GM12874 (cell line): ENCODE results near the gene LIN28B.

ENCODE experiments used
- TF ChIP-seq, protein P1 (sequence below): IDR thresholded peaks from 2 replicates; pipeline ENCODE4 v1.5.1; 2011; ENCODE audit warnings: low read depth, mild to moderate bottlenecking, control low read depth, low read length, moderate library complexity; ENCODE audit not compliant: insufficient read depth

Gene LIN28B

DNA sequence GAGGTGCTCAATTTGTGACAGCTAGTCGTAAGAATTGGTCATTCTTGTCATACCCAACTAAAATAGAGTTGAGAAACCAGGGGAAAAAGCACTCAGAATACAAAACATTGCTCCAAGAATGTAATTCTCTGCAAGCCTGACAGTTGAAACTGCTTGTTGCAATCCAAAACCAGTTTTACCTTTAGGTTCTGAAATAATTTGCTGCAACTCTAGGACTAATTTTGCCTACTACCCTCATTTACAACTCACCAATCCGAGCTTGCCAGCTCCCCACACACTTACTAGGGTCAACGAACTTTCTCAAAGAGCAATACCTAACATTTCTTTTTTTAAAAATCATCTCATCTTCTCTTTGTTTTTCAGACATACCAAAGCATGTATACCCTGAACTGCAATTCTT, 29.7 kb downstream of the LIN28B start:
- TF ChIP-seq, protein P1, sequence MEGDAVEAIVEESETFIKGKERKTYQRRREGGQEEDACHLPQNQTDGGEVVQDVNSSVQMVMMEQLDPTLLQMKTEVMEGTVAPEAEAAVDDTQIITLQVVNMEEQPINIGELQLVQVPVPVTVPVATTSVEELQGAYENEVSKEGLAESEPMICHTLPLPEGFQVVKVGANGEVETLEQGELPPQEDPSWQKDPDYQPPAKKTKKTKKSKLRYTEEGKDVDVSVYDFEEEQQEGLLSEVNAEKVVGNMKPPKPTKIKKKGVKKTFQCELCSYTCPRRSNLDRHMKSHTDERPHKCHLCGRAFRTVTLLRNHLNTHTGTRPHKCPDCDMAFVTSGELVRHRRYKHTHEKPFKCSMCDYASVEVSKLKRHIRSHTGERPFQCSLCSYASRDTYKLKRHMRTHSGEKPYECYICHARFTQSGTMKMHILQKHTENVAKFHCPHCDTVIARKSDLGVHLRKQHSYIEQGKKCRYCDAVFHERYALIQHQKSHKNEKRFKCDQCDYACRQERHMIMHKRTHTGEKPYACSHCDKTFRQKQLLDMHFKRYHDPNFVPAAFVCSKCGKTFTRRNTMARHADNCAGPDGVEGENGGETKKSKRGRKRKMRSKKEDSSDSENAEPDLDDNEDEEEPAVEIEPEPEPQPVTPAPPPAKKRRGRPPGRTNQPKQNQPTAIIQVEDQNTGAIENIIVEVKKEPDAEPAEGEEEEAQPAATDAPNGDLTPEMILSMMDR, result no peak

DNA sequence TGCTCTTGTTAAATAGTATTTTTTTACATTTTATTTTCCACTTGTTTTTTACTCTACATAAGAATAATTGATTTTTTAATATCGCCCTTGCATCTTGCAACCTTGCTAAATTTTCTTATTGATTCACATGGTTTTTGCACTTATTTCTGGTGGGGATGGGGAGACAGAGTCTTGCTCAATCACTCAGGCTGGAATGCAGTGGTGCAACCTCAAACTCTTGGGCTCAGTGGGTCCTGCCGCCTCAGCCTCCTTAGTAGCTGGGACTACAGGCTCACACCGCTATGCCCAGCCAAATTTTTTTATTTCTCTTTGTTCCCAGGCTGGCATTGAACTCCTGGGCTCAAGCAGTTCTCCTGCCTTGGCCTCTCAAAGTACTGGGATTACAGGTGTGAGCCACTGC, 30.3 kb downstream of the LIN28B start:
- TF ChIP-seq, protein P1, result no peak

DNA sequence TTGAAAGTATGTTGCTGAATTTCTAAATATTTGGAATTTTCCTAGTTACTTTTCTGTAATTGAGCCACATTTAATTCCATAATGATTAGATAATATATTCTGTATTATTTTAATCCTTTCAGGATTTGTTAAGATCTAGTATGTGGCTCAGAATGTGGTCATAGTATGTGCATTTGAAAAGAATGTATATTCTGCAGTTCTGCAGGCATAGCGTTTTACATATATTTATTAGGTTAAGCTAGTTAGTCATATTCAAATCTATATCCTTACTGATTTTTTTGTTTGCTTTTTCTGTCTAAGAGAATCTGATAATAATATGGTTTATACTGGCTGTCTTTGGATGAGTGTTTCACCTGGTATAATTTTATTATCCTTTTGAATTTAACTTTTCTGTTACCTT, 33.2 kb downstream of the LIN28B start:
- TF ChIP-seq, protein P1, result no peak

DNA sequence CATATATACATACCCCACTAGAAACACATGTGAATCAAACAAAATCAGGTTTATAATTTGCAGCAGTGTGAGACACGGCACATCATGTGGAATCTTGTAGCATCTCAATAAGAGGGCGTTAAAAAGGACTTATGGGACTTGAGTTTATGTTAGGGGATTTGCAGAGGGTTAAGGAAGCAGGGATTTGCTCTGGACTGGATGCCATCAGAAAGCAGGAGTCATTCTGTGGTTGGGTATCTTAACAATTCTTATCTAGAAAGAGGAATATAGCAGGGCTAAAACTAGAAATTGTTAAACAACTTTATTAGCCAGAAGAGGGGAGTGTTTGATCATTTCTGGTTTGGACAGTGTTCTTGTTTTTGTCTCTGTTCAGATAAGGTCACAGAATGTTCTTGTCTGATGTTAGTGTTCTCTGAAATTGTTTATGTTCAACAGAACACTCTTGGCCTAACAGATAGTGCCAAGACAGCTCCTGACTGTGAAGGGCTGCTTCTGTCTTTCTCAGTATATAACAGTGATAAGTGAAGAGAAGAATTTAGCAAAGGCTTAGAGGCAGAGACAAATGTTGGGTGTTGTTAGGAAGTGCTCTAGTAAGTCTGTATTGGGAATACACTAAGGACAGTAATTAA, 39.2 kb downstream of the LIN28B start:
- TF ChIP-seq, protein P1, result no peak

DNA sequence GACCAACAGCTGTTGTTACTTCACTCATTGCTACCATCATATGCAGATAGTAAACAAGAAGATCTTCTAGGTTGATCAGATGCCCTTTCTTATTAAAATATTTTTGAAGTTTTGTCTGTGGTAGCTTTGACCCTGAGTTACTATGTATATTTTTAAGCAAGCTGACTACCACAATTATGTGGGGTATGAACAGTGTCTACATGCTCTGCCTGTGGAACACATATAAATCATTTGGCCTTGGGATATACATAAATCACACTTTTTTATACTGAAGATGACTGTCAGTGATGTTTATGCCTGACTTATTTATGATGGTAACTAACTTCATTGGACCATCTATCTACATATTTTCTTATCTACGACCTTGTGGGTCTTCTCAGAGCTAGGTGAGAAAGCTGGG, 44.2 kb downstream of the LIN28B start:
- TF ChIP-seq, protein P1, result no peak

DNA sequence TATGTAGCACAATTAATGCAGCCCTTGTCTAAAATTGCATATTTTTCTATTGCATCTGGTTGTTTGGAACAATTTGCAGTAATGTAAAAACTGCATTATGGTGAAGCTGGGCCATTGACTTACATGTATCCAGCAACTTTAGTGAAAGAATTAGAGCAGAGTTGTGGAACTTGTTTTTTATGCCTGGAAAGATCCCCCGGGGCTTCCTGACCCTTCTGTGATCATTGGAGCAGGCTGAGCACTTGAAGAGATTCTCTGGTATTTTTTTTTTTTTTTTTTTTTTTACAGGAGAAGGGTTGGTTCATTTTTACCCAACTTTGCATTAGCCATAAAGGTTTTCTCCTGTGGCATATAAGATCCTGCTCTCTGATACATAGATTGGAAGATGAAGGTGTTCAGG, 45.0 kb downstream of the LIN28B start:
- TF ChIP-seq, protein P1, result no peak

DNA sequence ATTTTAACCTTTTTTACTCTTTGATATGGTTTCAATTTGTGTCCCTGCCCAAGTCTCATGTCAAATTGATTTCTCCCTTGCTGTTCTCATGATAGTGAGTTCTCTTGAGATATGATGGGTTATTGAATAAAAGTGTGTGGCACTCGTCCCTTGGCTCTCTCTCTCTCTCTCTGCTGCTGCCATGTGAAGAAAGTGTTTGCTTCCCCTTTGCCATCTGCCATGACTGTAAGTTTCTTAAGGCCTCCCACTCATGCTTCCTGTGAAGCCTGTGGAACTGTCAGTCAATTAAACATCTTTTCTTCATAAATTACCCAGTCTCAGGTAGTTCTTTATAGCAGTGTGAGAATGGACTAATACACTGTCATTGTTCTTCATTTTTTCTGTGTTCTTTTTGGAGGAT, 48.5 kb downstream of the LIN28B start:
- TF ChIP-seq, protein P1, result no peak
